Measurements from ENCODE around the gene GAP43. TPM values are rescaled to one million over a fixed set of nuclear protein-coding genes. Genes with fewer than 3 reads are reported as not detected.

Gene GAP43
- not detected for total RNA-seq
- polyA plus RNA-seq, result not detected

GRCh38 chr3:115623044-115623868 is at the start of gene GAP43:
TSS of gene GAP43 (plus strand) at chr3:115623510. CDS start at chr3:115623690, 180 bp downstream.
- no peaks in the 10 kb centered on the region for H3K9me3 ChIP-seq (ENCODE audit: low read length)
- peaks cover 11 to 12% (median 12%) of the 10 kb centered on the region in 3 donors for H3K4me1 Mint-ChIP-seq
- H3K36me3 Mint-ChIP-seq, result no peaks in the 10 kb centered on the region
- H3K27me3 Mint-ChIP-seq, result peaks cover 23 to 34% of the 10 kb centered on the region in 2 donors
- CTCF ChIA-PET, result no interaction called here
- no peak within 1 kb of the TSS for H3K27ac Mint-ChIP-seq
- peaks cover 8% of the 10 kb centered on the region for H3K4me1 ChIP-seq (ENCODE audit: insufficient read depth, low read length)
- peak in 1 of 5 donors; percentile 9 for DNase-seq
- no peak within 1 kb of the TSS for H3K4me3 ChIP-seq (ENCODE audit: low read length)
- no peaks in the 10 kb centered on the region for H3K36me3 ChIP-seq (ENCODE audit: insufficient read depth, low read length)
- H3K27ac ChIP-seq (ENCODE audit: low read depth, low read length), result no peak within 1 kb of the TSS
- H3K27me3 ChIP-seq (ENCODE audit: insufficient read depth, low read length, poor library complexity, severe bottlenecking), result peaks cover 20% of the 10 kb centered on the region
- H3K4me3 Mint-ChIP-seq, result peak within 1 kb of the TSS in 5 of 7 donors; percentile 9 to 62 (median 45)
- no peaks in the 10 kb centered on the region for H3K9me3 Mint-ChIP-seq
- POLR2A ChIA-PET, result no interaction called here

- ChIA-PET POLR2A (no interaction called here), CTCF (no interaction called here)
- H3K36me3 ChIP-seq (ENCODE audit: insufficient read depth, low read length), result no peaks in the 10 kb centered on the region
- no peak overlapping the region for H3K4me3 ChIP-seq (ENCODE audit: low read length)
- no peak overlapping the region for H3K4me3 Mint-ChIP-seq
- H3K9me3 ChIP-seq (ENCODE audit: low read length), result no peaks in the 10 kb centered on the region
- H3K27me3 Mint-ChIP-seq, result peaks cover 1 to 28% of the 10 kb centered on the region in 2 donors
- H3K36me3 Mint-ChIP-seq, result no peaks in the 10 kb centered on the region
- H3K4me1 ChIP-seq (ENCODE audit: insufficient read depth, low read length), result no peaks in the 10 kb centered on the region
- H3K27me3 ChIP-seq (ENCODE audit: insufficient read depth, low read length, poor library complexity, severe bottlenecking), result no peaks in the 10 kb centered on the region
- H3K4me1 Mint-ChIP-seq, result no peaks in the 10 kb centered on the region
- no peak for DNase-seq
- H3K27ac ChIP-seq (ENCODE audit: low read depth, low read length), result no peak overlapping the region
- peaks cover 0 to 3% (median 0%) of the 10 kb centered on the region in 5 donors for H3K9me3 Mint-ChIP-seq
- no peak overlapping the region for H3K27ac Mint-ChIP-seq
These were observed 46.9 kb upstream of the GAP43 start for GRCh38 chr3:115576325-115576875.

- H3K4me3 ChIP-seq (ENCODE audit: low read length), result no peak overlapping the region
- Mint-ChIP-seq H3K9me3 (peaks cover 0 to 3% (median 0%) of the 10 kb centered on the region in 5 donors), H3K27ac (no peak overlapping the region), H3K4me1 (no peaks in the 10 kb centered on the region), H3K4me3 (no peak overlapping the region), H3K36me3 (no peaks in the 10 kb centered on the region), H3K27me3 (peaks cover 1 to 28% of the 10 kb centered on the region in 2 donors)
- no peaks in the 10 kb centered on the region for H3K36me3 ChIP-seq (ENCODE audit: insufficient read depth, low read length)
- no peaks in the 10 kb centered on the region for H3K4me1 ChIP-seq (ENCODE audit: insufficient read depth, low read length)
- H3K9me3 ChIP-seq (ENCODE audit: low read length), result no peaks in the 10 kb centered on the region
- no peak overlapping the region for H3K27ac ChIP-seq (ENCODE audit: low read depth, low read length)
- DNase-seq, result no peak
- H3K27me3 ChIP-seq (ENCODE audit: insufficient read depth, low read length, poor library complexity, severe bottlenecking), result no peaks in the 10 kb centered on the region
- CTCF ChIA-PET, result no interaction called here
- POLR2A ChIA-PET, result no interaction called here
These were observed 46.3 kb upstream of the GAP43 start for GRCh38 chr3:115577000-115577399.

GRCh38 chr3:115578331-115578730 is 45.0 kb upstream of the GAP43 start:
- no peaks in the 10 kb centered on the region for H3K9me3 ChIP-seq (ENCODE audit: low read length)
- POLR2A ChIA-PET, result no interaction called here
- H3K27me3 ChIP-seq (ENCODE audit: insufficient read depth, low read length, poor library complexity, severe bottlenecking), result no peaks in the 10 kb centered on the region
- CTCF ChIA-PET, result no interaction called here
- no peak overlapping the region for H3K27ac ChIP-seq (ENCODE audit: low read depth, low read length)
- H3K36me3 ChIP-seq (ENCODE audit: insufficient read depth, low read length), result no peaks in the 10 kb centered on the region
- no peak overlapping the region for H3K4me3 ChIP-seq (ENCODE audit: low read length)
- H3K4me1 ChIP-seq (ENCODE audit: insufficient read depth, low read length), result no peaks in the 10 kb centered on the region
- no peak overlapping the region for H3K4me3 Mint-ChIP-seq
- H3K27ac Mint-ChIP-seq, result no peak overlapping the region
- H3K36me3 Mint-ChIP-seq, result no peaks in the 10 kb centered on the region
- no peaks in the 10 kb centered on the region for H3K4me1 Mint-ChIP-seq
- peaks cover 1 to 35% of the 10 kb centered on the region in 2 donors for H3K27me3 Mint-ChIP-seq
- no peaks in the 10 kb centered on the region for H3K9me3 Mint-ChIP-seq
- no peak for DNase-seq

- H3K9me3 ChIP-seq (ENCODE audit: low read length), result no peaks in the 10 kb centered on the region
- no peak overlapping the region for H3K27ac ChIP-seq (ENCODE audit: low read depth, low read length)
- H3K27me3 ChIP-seq (ENCODE audit: insufficient read depth, low read length, poor library complexity, severe bottlenecking), result no peaks in the 10 kb centered on the region
- H3K4me3 ChIP-seq (ENCODE audit: low read length), result no peak overlapping the region
- CTCF ChIA-PET, result interaction anchor here (0.8 kb wide), 1 partner anchor 21 kb away, joined by 4 read pairs; no protein-coding TSS in a partner anchor
- Mint-ChIP-seq H3K4me3 (no peak overlapping the region), H3K27ac (no peak overlapping the region), H3K27me3 (peaks cover 0 to 25% of the 10 kb centered on the region in 2 donors), H3K9me3 (no peaks in the 10 kb centered on the region), H3K36me3 (no peaks in the 10 kb centered on the region), H3K4me1 (no peaks in the 10 kb centered on the region)
- POLR2A ChIA-PET, result no interaction called here
- no peaks in the 10 kb centered on the region for H3K36me3 ChIP-seq (ENCODE audit: insufficient read depth, low read length)
- no peaks in the 10 kb centered on the region for H3K4me1 ChIP-seq (ENCODE audit: insufficient read depth, low read length)
- no peak for DNase-seq
These were observed 42.7 kb upstream of the GAP43 start for GRCh38 chr3:115580566-115580965.

GRCh38 chr3:115581362-115582135 is 41.8 kb upstream of the GAP43 start:
- H3K36me3 ChIP-seq (ENCODE audit: insufficient read depth, low read length), result no peaks in the 10 kb centered on the region
- Mint-ChIP-seq H3K4me3 (no peak overlapping the region), H3K9me3 (no peaks in the 10 kb centered on the region), H3K4me1 (no peaks in the 10 kb centered on the region), H3K36me3 (no peaks in the 10 kb centered on the region), H3K27me3 (peaks cover 0 to 17% of the 10 kb centered on the region in 2 donors), H3K27ac (no peak overlapping the region)
- CTCF ChIA-PET, result no interaction called here
- H3K27me3 ChIP-seq (ENCODE audit: insufficient read depth, low read length, poor library complexity, severe bottlenecking), result no peaks in the 10 kb centered on the region
- POLR2A ChIA-PET, result no interaction called here
- H3K4me3 ChIP-seq (ENCODE audit: low read length), result no peak overlapping the region
- H3K27ac ChIP-seq (ENCODE audit: low read depth, low read length), result no peak overlapping the region
- no peaks in the 10 kb centered on the region for H3K4me1 ChIP-seq (ENCODE audit: insufficient read depth, low read length)
- no peak for DNase-seq
- no peaks in the 10 kb centered on the region for H3K9me3 ChIP-seq (ENCODE audit: low read length)

GRCh38 chr3:115588201-115589115 is 34.9 kb upstream of the GAP43 start:
- H3K4me3 ChIP-seq (ENCODE audit: low read length), result no peak overlapping the region
- H3K27ac ChIP-seq (ENCODE audit: low read depth, low read length), result no peak overlapping the region
- H3K27me3 ChIP-seq (ENCODE audit: insufficient read depth, low read length, poor library complexity, severe bottlenecking), result no peaks in the 10 kb centered on the region
- Mint-ChIP-seq H3K9me3 (no peaks in the 10 kb centered on the region), H3K27me3 (peaks cover 0 to 25% of the 10 kb centered on the region in 2 donors), H3K27ac (no peak overlapping the region), H3K4me1 (no peaks in the 10 kb centered on the region), H3K4me3 (no peak overlapping the region), H3K36me3 (no peaks in the 10 kb centered on the region)
- H3K4me1 ChIP-seq (ENCODE audit: insufficient read depth, low read length), result no peaks in the 10 kb centered on the region
- DNase-seq, result no peak
- POLR2A ChIA-PET, result no interaction called here
- no peaks in the 10 kb centered on the region for H3K9me3 ChIP-seq (ENCODE audit: low read length)
- no peaks in the 10 kb centered on the region for H3K36me3 ChIP-seq (ENCODE audit: insufficient read depth, low read length)
- CTCF ChIA-PET, result no interaction called here
